ENCODE results near the gene SCYL3.
"Not testable (repeated sequence)": the region's sequence is repeated elsewhere in the genome, so short reads cannot be mapped to it uniquely, and the experiment has no call there.

The SCYL3 gene

GRCh38 chr1:169893645-169894423 lies at the start of gene SCYL3:
Gene SCYL3 (minus strand): TSS chr1:169893896. CDS start chr1:169888840, 5,056 bp downstream.
- DNase-seq, result peak; percentile 96

GRCh38 chr1:169941982-169942830 lies 48.5 kb upstream of the SCYL3 start:
- DNase-seq, result no peak

- DNase-seq, result no peak
Measured at GRCh38 chr1:169933984-169934725, 40.5 kb upstream of the SCYL3 start.

DNA sequence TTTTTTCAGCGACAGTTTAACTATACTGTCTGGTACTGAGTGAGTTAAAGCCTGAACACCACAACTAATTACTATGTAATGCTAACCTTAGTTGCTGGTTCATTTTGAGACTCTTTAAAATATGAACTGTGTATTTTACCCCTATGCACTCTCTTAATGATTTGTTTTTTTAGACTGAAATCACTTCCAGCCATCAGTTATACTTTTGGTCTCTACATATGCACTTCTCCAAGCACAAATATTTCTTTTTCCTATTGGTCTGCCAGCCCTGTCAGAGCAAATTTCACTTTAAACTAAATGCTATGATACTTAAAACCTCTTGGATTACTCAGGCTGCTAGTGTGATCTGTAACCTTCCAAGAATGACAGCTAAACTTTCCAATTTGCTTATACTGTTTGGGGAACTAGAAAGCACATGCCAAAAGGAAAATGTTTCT lies 38.1 kb upstream of the SCYL3 start:
- no peak for DNase-seq

DNA sequence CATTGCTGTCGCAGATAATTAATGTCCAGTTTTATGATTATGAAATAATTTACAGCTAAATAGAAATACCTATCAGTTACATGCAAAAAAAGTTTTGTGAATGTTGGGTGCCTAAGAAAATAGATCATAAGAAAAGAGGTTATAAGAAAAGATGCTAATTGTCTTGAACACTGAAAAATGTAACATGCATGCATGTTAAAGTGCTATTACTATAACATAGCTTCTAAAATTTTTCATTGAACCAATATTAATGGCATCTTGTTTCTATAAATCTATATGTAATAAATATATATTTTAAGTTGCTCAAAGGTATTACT lies 35.5 kb upstream of the SCYL3 start:
- no peak for DNase-seq

GRCh38 chr1:169928438-169929209 lies 34.9 kb upstream of the SCYL3 start:
- peak; percentile 25 for DNase-seq

DNA sequence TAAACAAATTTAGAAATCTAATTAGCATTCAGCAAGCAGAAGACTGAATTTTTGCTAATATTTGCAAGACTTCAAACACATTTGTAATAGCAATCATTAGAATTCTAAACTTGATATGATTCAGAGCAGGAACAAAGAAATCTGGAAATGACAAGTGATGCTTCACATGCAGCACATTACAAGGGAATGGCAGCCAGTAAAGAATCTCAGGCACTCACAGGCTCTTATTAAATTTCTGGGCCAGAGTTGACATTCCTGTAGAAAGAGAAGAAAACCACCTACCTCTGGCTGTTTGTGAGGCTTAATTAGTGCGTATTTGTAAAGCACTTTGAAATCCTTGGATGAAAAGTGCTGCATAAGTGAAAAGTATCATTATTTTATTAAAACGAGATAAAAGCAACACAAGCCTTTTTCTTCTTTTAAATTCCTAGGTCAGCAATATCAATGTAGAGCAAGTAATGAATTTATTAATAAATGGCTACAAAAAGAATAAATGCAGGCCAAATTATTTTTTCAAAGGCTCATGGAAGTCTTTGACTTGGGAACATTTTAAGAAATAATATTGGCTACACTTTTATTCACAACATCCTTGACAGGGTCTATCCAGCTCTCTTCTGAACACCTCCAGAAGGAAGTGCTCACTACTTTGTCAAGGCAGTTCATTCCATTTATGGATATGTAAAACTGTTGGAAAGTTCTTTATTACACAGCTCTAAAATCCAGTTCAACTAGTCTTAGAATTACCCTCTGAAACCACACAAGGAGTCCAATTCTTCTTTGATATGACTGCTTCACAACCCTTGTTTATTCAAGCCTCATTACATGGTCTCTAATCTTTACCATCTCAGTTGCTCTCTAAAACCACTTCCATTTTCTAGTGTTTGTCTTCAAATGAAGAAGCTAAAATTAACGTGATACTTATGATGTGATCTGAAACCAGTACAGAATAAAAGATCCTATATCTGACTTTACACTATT lies 32.1 kb upstream of the SCYL3 start:
- DNase-seq, result no peak

- DNase-seq, result no peak
Measured at GRCh38 chr1:169924829-169925228, 31.1 kb upstream of the SCYL3 start.

- DNase-seq, result no peak
Measured at GRCh38 chr1:169924063-169924462, 30.4 kb upstream of the SCYL3 start.

DNA sequence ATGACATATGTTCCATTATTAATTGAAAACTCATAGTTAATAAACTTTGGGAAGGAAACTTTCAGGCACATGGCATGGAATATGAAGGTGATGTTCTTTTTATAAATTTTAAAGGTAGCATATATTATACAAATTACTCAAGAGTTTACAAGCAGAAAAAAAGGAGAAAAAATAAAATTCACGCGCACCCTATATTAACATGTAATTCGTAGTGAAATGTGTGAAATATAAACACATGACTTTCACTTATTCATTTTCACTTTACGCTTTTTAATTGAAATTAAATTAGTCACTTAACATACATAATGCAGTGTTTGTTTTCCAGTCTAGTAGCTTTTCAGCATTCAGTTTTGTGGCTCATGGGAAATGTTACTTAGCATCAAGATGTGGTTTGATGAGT lies 27.4 kb upstream of the SCYL3 start:
- no peak for DNase-seq

GRCh38 chr1:169918927-169919326 lies 25.2 kb upstream of the SCYL3 start:
- DNase-seq, result no peak

DNA sequence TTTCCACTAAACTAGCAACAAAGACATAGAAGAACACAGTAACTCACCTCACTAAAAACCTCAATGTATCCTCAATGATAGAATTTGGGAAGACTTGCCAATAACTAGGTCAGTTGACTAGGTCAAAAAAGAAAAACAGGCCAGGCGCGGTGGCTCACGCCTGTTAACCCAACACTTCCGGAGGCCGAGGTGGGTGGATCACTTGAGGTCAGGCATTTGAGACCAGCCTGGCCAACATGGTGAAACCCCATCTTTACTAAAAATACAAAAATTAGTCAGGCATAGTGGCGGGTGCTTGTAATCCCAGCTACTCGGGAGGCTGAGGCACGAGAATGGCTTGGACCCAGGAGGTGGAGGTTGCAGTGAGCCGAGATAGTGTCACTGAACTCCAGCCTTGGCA lies 24.5 kb upstream of the SCYL3 start:
- not testable (repeated sequence) for DNase-seq

GRCh38 chr1:169915150-169915549 lies 21.5 kb upstream of the SCYL3 start:
- no peak for DNase-seq

DNA sequence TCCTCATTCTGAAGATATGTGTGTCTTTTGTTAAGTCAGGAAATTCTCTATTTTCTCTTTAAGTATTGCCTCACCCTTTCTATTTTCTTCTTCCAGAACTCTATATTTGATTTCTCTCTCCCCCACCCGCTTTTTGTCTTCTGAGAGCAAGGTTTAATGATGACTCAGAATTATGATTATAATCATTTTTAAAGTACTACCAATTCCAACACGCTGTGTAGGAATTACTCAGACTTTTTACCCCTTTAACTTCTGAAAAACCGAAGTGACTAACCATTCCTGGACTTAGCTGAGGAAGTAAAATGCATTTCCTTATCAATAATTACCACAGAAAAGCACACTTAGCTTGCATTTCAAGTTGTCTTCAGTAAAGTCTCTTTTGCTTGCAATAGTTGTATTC lies 20.8 kb upstream of the SCYL3 start:
- DNase-seq, result peak; percentile 45

GRCh38 chr1:169909499-169909898 lies 15.8 kb upstream of the SCYL3 start:
- DNase-seq, result no peak

DNA sequence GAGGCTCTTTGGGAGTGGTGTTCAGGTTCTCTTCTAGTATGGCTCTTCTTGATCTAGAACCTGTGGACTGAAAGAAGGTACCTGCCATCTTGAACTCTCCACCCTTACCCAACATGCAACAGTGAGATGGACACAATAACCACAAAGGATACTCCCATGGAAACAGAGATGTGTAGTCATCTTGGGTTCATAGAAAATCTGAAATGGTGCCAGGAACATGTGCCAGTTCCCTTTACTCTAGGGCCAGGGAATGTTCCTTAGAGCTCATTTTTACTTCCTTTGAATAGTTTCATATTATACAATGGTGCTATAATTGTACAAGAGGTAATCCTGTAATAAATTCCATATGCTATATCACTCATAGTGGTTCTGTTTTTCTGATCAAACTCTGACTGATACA lies 13.2 kb upstream of the SCYL3 start:
- DNase-seq, result peak; percentile 50

DNA sequence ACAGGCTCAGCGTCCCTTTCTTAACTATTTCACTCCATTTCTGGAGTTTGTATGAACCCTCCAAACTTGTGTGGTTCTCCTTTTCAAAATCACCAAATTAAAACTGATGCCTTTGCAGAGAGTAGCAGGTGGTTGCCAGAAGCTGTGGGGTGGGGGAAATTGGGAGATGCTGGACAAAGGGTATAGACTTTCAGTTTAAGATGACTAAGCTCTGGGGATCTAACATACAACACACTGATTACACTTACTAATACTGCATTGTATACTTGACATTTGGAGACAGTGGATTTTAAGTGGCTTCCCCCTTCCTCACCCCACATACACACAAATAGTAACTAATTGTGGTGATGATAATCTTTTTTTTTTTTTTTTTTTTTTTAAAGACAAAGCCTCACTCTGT lies 11.1 kb upstream of the SCYL3 start:
- DNase-seq, result no peak

- no peak for DNase-seq
Measured at GRCh38 chr1:169902751-169903150, 9.1 kb upstream of the SCYL3 start.

DNA sequence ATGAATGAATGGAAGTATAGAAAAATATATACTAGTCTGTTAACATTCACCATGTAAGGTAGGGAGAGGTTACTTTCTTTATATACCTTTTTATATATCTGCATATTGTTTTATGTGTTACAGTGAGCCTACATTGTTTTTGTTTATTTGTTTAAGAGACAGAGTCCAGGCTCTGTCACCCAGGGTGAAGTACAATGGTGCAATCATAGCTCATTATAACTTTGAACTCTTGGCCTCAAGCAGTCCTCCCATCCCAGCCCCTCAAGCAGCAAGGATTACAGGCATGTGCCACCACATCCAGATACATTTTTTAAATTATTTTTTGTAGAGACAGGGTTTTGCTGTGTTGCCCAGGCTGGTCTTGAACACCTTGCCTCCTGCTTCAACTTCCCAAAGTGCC lies 7.4 kb upstream of the SCYL3 start:
- DNase-seq, result no peak

DNA sequence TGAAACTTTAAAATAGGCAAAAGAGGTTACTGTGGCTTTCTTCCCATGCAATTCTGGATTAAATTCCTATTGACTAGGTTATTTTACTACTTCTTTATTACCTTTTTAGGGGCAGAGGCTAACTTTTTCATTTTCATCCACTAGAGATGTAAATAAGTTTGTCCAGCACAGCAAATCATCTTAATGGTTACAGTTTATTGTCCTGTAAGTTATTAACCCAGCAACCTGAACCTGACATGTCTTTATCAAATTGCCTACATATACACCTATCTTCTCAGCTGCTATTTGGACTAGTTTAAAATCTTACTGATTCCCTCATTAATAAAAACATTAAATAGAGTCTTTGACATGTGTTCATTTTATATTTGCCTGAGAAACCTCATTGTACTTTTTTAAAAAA lies 6.9 kb upstream of the SCYL3 start:
- DNase-seq, result no peak

GRCh38 chr1:169899519-169900217 lies 6.0 kb upstream of the SCYL3 start:
- no peak for DNase-seq

Measured in MV-4-11 (cell line).